HepG2 (cell line): Measurements from ENCODE around the gene B3GAT3. TPM values are rescaled to one million over a fixed set of nuclear protein-coding genes. Genes with fewer than 3 reads are reported as not detected.
A peak's percentile ranks its signal among the peaks of the same experiment; 100 is the strongest.

Source experiments
- HOXA3 ChIP-seq: sonication (generic); formaldehyde crosslinking; IDR thresholded peaks from 2 replicates; pipeline ENCODE4 v1.5.0; 2020; ENCODE audit warnings: missing genetic modification reagents
- KLF13 ChIP-seq: sonication (generic); formaldehyde crosslinking; IDR thresholded peaks from 2 replicates; pipeline ENCODE4 v1.4.0; 2020; ENCODE audit warnings: mild to moderate bottlenecking, missing genetic modification reagents
- MTA1 ChIP-seq: sonication (generic); formaldehyde crosslinking; IDR thresholded peaks from 2 replicates; pipeline ENCODE4 v1.4.0; 2020; ENCODE audit warnings: missing genetic modification reagents, mild to moderate bottlenecking, borderline replicate concordance
- PCBP1 ChIP-seq: fragments of 200-400 bp; formaldehyde crosslinking; IDR thresholded peaks from 2 replicates; pipeline ENCODE4 v1.6.1; 2017; ENCODE audit warnings: mild to moderate bottlenecking, low read depth, low read length, borderline replicate concordance
- STAG1 ChIP-seq: sonication (generic); formaldehyde crosslinking; IDR thresholded peaks from 2 replicates; pipeline ENCODE4 v1.4.0; 2020; ENCODE audit warnings: missing genetic modification reagents
- SYNCRIP ChIP-seq: fragments of 200-400 bp; formaldehyde crosslinking; IDR thresholded peaks from 2 replicates; pipeline ENCODE4 v1.6.1; 2018; ENCODE audit warnings: mild to moderate bottlenecking, low read depth, low read length; ENCODE audit not compliant: insufficient read depth
- XRCC5 ChIP-seq: fragments of 200-400 bp; formaldehyde crosslinking; optimal IDR thresholded peaks from 2 replicates; pipeline ENCODE3; 2017; ENCODE audit warnings: mild to moderate bottlenecking, low read length
- YY1 ChIP-seq: IDR thresholded peaks from 2 replicates; pipeline ENCODE4 v1.6.1; 2011; ENCODE audit warnings: low read length, low read depth, moderate library complexity, mild to moderate bottlenecking; ENCODE audit not compliant: insufficient read depth, insufficient replicate concordance
- ZSCAN20 ChIP-seq: sonication (generic); formaldehyde crosslinking; IDR thresholded peaks from 2 replicates; pipeline ENCODE4 v1.4.0; 2020; ENCODE audit warnings: missing genetic modification reagents, mild to moderate bottlenecking, borderline replicate concordance
- polyA plus RNA-seq, 8 experiments: library from polyadenylated mRNA; depleted of rRNA in 3 of 8; stranded (reverse) in 7 of 8; unstranded in 1 of 8; fragments of >200 nt; fragmentation: Illumina TruSeq in 4 of 8; extraction: Trizol in 4 of 8; gene quantifications; 2 replicates each; pipeline versions ENCODE4 v1.2.1 to v1.2.3, GENCODE V29; 2011 to 2016; ENCODE audit warnings: low read depth in 4 of 8, missing spikeins in 1 of 8, mixed read lengths in 1 of 8; ENCODE audit not compliant: insufficient read depth in 1 of 8
- total RNA-seq, 5 experiments: library from RNA; depleted of rRNA; stranded (reverse); fragments of >200 nt; fragmentation: Illumina TruSeq; extraction: Trizol; gene quantifications; 2 replicates each; pipeline ENCODE4 v1.2.3, GENCODE V29; 2016; ENCODE audit warnings: low read depth in 1 of 5
- TF ChIP-seq, protein P1 (sequence below): sonication (generic); formaldehyde crosslinking; IDR thresholded peaks from 2 replicates; pipeline ENCODE4 v1.5.0; 2020; ENCODE audit warnings: mild to moderate bottlenecking, missing genetic modification reagents, borderline replicate concordance
- TF ChIP-seq, protein P2 (sequence below): sonication (generic); formaldehyde crosslinking; conservative IDR thresholded peaks from 2 replicates; pipeline ENCODE4 v1.4.0; 2020; ENCODE audit warnings: missing genetic modification reagents
- TF ChIP-seq, protein P3 (sequence below): IDR thresholded peaks from 2 replicates; pipeline ENCODE4 v1.6.1; 2016; ENCODE audit warnings: low read depth
- TF ChIP-seq, protein P4 (sequence below): IDR thresholded peaks from 2 replicates; pipeline ENCODE4 v1.6.1; 2016; ENCODE audit warnings: missing compliant biosample characterization, missing genetic modification reagents, borderline replicate concordance
- TF ChIP-seq, protein P5 (sequence below): sonication (generic); formaldehyde crosslinking; IDR thresholded peaks from 2 replicates; pipeline ENCODE4 v1.4.0; 2020; ENCODE audit warnings: mild to moderate bottlenecking, low read depth, missing genetic modification reagents
- TF ChIP-seq, protein P6 (sequence below): fragments of 450-650 bp; IDR thresholded peaks from 2 replicates; pipeline ENCODE4 v1.6.1; 2017; ENCODE audit warnings: mild to moderate bottlenecking

Gene B3GAT3
- total and polyA plus RNA-seq, 2 of the 13 experiments (the other 11 are each of a cell fraction or from before 2014, with no cell fraction given), result 21.3 to 26.1 TPM

DNA sequence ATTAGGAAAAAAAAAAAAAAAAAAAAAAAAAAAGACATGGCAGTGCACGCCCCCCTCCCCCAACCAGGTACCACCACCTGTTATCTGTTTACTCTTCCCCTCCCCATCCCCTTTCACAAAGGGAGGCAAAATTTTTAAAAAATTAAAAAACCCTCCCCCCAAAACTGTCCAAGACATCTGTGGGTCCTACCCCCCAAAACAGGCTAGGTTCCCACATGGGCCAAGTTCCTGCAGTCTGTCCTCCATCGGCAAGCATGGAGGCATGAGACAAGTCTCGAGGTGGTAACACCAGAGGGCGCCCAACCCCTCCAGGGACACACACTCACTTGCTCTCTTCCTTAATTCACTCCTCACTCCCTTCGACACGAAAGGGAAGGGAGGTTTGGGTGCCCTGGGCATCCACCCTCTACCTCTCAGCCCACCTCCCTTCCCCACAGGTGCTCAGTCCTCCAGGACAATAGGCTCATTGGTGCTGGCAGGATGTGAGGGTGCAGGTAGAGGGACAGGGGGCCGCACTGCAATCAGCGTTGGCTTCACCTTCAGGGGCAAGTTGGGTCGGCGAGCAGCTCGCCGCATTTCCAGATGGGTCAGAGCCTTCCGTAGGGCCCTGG lies 28.2 kb downstream of the B3GAT3 start (continued):
- TF ChIP-seq, protein P1, sequence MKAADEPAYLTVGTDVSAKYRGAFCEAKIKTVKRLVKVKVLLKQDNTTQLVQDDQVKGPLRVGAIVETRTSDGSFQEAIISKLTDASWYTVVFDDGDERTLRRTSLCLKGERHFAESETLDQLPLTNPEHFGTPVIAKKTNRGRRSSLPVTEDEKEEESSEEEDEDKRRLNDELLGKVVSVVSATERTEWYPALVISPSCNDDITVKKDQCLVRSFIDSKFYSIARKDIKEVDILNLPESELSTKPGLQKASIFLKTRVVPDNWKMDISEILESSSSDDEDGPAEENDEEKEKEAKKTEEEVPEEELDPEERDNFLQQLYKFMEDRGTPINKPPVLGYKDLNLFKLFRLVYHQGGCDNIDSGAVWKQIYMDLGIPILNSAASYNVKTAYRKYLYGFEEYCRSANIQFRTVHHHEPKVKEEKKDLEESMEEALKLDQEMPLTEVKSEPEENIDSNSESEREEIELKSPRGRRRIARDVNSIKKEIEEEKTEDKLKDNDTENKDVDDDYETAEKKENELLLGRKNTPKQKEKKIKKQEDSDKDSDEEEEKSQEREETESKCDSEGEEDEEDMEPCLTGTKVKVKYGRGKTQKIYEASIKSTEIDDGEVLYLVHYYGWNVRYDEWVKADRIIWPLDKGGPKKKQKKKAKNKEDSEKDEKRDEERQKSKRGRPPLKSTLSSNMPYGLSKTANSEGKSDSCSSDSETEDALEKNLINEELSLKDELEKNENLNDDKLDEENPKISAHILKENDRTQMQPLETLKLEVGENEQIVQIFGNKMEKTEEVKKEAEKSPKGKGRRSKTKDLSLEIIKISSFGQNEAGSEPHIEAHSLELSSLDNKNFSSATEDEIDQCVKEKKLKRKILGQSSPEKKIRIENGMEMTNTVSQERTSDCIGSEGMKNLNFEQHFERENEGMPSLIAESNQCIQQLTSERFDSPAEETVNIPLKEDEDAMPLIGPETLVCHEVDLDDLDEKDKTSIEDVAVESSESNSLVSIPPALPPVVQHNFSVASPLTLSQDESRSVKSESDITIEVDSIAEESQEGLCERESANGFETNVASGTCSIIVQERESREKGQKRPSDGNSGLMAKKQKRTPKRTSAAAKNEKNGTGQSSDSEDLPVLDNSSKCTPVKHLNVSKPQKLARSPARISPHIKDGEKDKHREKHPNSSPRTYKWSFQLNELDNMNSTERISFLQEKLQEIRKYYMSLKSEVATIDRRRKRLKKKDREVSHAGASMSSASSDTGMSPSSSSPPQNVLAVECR (CRISPR knock-in tag), result no peak; the same call in 1 of the 2 replicates
- TF ChIP-seq, protein P2, sequence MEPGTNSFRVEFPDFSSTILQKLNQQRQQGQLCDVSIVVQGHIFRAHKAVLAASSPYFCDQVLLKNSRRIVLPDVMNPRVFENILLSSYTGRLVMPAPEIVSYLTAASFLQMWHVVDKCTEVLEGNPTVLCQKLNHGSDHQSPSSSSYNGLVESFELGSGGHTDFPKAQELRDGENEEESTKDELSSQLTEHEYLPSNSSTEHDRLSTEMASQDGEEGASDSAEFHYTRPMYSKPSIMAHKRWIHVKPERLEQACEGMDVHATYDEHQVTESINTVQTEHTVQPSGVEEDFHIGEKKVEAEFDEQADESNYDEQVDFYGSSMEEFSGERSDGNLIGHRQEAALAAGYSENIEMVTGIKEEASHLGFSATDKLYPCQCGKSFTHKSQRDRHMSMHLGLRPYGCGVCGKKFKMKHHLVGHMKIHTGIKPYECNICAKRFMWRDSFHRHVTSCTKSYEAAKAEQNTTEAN (CRISPR knock-in tag), result no peak
- TF ChIP-seq ZSCAN20 (CRISPR knock-in tag), result no peak
- peak; percentile 64 for TF ChIP-seq STAG1 (CRISPR knock-in tag)
- TF ChIP-seq SYNCRIP, result no peak
- TF ChIP-seq YY1, result peak; percentile 27
- peak; percentile 42 for TF ChIP-seq XRCC5
- TF ChIP-seq, protein P3, sequence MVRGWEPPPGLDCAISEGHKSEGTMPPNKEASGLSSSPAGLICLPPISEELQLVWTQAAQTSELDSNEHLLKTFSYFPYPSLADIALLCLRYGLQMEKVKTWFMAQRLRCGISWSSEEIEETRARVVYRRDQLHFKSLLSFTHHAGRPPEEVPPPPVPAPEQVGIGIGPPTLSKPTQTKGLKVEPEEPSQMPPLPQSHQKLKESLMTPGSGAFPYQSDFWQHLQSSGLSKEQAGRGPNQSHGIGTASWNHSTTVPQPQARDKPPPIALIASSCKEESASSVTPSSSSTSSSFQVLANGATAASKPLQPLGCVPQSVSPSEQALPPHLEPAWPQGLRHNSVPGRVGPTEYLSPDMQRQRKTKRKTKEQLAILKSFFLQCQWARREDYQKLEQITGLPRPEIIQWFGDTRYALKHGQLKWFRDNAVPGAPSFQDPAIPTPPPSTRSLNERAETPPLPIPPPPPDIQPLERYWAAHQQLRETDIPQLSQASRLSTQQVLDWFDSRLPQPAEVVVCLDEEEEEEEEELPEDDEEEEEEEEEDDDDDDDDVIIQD (CRISPR knock-in tag), result no peak
- TF ChIP-seq, protein P4, sequence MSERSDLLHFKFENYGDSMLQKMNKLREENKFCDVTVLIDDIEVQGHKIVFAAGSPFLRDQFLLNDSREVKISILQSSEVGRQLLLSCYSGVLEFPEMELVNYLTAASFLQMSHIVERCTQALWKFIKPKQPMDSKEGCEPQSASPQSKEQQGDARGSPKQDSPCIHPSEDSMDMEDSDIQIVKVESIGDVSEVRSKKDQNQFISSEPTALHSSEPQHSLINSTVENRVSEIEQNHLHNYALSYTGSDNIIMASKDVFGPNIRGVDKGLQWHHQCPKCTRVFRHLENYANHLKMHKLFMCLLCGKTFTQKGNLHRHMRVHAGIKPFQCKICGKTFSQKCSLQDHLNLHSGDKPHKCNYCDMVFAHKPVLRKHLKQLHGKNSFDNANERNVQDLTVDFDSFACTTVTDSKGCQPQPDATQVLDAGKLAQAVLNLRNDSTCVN (CRISPR knock-in tag), result no peak
- TF ChIP-seq, protein P5, sequence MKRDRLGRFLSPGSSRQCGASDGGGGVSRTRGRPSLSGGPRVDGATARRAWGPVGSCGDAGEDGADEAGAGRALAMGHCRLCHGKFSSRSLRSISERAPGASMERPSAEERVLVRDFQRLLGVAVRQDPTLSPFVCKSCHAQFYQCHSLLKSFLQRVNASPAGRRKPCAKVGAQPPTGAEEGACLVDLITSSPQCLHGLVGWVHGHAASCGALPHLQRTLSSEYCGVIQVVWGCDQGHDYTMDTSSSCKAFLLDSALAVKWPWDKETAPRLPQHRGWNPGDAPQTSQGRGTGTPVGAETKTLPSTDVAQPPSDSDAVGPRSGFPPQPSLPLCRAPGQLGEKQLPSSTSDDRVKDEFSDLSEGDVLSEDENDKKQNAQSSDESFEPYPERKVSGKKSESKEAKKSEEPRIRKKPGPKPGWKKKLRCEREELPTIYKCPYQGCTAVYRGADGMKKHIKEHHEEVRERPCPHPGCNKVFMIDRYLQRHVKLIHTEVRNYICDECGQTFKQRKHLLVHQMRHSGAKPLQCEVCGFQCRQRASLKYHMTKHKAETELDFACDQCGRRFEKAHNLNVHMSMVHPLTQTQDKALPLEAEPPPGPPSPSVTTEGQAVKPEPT, result no peak
- TF ChIP-seq MTA1 (CRISPR knock-in tag), result no peak
- TF ChIP-seq, protein P6, sequence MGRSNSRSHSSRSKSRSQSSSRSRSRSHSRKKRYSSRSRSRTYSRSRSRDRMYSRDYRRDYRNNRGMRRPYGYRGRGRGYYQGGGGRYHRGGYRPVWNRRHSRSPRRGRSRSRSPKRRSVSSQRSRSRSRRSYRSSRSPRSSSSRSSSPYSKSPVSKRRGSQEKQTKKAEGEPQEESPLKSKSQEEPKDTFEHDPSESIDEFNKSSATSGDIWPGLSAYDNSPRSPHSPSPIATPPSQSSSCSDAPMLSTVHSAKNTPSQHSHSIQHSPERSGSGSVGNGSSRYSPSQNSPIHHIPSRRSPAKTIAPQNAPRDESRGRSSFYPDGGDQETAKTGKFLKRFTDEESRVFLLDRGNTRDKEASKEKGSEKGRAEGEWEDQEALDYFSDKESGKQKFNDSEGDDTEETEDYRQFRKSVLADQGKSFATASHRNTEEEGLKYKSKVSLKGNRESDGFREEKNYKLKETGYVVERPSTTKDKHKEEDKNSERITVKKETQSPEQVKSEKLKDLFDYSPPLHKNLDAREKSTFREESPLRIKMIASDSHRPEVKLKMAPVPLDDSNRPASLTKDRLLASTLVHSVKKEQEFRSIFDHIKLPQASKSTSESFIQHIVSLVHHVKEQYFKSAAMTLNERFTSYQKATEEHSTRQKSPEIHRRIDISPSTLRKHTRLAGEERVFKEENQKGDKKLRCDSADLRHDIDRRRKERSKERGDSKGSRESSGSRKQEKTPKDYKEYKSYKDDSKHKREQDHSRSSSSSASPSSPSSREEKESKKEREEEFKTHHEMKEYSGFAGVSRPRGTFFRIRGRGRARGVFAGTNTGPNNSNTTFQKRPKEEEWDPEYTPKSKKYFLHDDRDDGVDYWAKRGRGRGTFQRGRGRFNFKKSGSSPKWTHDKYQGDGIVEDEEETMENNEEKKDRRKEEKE, result no peak
- no peak for TF ChIP-seq HOXA3 (CRISPR knock-in tag)
- TF ChIP-seq KLF13 (CRISPR knock-in tag), result no peak
- TF ChIP-seq PCBP1, result no peak
